Heart left ventricle (tissue), 16 donors: ENCODE measurements around the gene EXOC4. TPM values are rescaled to one million over a fixed set of nuclear protein-coding genes. Genes with fewer than 3 reads are reported as not detected.

ENCODE experiments used
- ATAC-seq, 4 donors: fragments of 200-7000 bp; cut with Tn5 transposase; one replicate each; pipeline ENCODE4 v1.9.1; 2020 to 2022; ENCODE audit warnings: moderate library complexity in 4 of 4, mild to moderate bottlenecking in 3 of 4, moderate number of reproducible peaks in 1 of 4
- DNase-seq, 5 donors: peaks; one replicate each; pipeline ENCODE4 v3.0.0-alpha.2; 2020
- H3K27ac ChIP-seq, 12 donors: fragments of 200-600 bp; sonication (generic) in 4 of 12; one replicate each; pipeline versions ENCODE4 v1.5.0 to v1.8.0; 2016 to 2022; ENCODE audit warnings: mild to moderate bottlenecking in 2 of 12
- H3K27me3 ChIP-seq, 9 donors: fragments of 200-600 bp; sonication (generic) in 2 of 9; one replicate each; pipeline versions ENCODE4 v1.5.1 to v1.8.0; 2016 to 2022; ENCODE audit warnings: mild to moderate bottlenecking in 3 of 9
- H3K36me3 ChIP-seq, 9 donors: fragments of 200-600 bp; sonication (generic) in 2 of 9; one replicate each; pipeline versions ENCODE4 v1.5.0 to v1.8.0; 2018 to 2022; ENCODE audit warnings: mild to moderate bottlenecking in 2 of 9
- H3K4me1 ChIP-seq, 12 donors: fragments of 200-600 bp; sonication (generic) in 4 of 12; one replicate each; pipeline versions ENCODE4 v1.5.0 to v1.8.0; 2016 to 2022; ENCODE audit warnings: mild to moderate bottlenecking in 3 of 12
- H3K4me3 ChIP-seq, 12 donors: fragments of 200-600 bp; sonication (generic) in 4 of 12; one replicate each; pipeline versions ENCODE4 v1.5.0 to v1.8.0; 2017 to 2022; ENCODE audit warnings: mild to moderate bottlenecking in 9 of 12, moderate library complexity in 4 of 12
- H3K9me3 ChIP-seq, 12 donors: fragments of 200-600 bp; sonication (generic) in 4 of 12; one replicate each; pipeline versions ENCODE4 v1.5.0 to v1.8.0; 2016 to 2022; ENCODE audit warnings: mild to moderate bottlenecking in 1 of 12
- POLR2A ChIP-seq, 2 donors: fragments of 450-650 bp; IDR thresholded peaks; one replicate each; pipeline ENCODE4 v1.6.1; 2017; ENCODE audit warnings: antibody characterized with exemption in 2 of 2, mild to moderate bottlenecking in 2 of 2, moderate library complexity in 2 of 2
- WGBS, 4 donors: extraction: QIAGEN DNeasy Blood & Tissue Kit in 2 of 4; methylation state at CpG; one replicate each; pipeline versions ENCODE4 v1.1.5 to v1.1.7; 2013 to 2018; 5-methylcytosine and 5-hydroxymethylcytosine counted together
- intact Hi-C, 10 donors: fragments of 100-400 bp; cut with DNase I; formaldehyde crosslinking; loops; one replicate each; pipeline versions ENCODE4 v1.11.1 to v1.14.2; 2022
- polyA plus RNA-seq, 2 donors: library from polyadenylated mRNA; stranded (reverse); fragments of 200-250 nt; gene quantifications; one replicate each; pipeline ENCODE4 v1.2.3, GENCODE V29; 2013
- total RNA-seq, 9 donors: library from RNA; depleted of rRNA in 2 of 9; stranded (reverse); fragments of >200 nt in 2 of 9; fragmentation: NEBNext Ultra II Directional in 3 of 9; extraction: Animal tissue kit (Norgen Biotek cat#: 25700) in 3 of 9; gene quantifications; one replicate each; pipeline versions ENCODE4 v1.1.0 to v1.2.4, GENCODE V29; 2016 to 2023
- TF ChIP-seq, protein P1 (sequence below), 12 donors: fragments of 200-600 bp; sonication (generic) in 4 of 12; IDR thresholded peaks; one replicate each; pipeline versions ENCODE4 v1.5.0 to v1.8.0; 2018 to 2022; ENCODE audit warnings: antibody characterized with exemption in 12 of 12, mild to moderate bottlenecking in 5 of 12
- donor health status: ischemic (EF 13 %, LVEDD 7.1; RV severe dilation, severe dysfunction).
- donor health status: healthy with polysubstance abuse.
- donor health status: DM: no; HTN: yes; CAD: no.
- donor health status: DM: no; HTN: no; CAD: no.
- donor health status: ischemic (EF 25% LVEDD 6.9; RV normal size, moderate dysfunction).
- donor health status: ischemic (EF 25% LVEDD 5.7; RV mildly dilated, moderate dysfunction).
- donor health status: healthy.
- donor health status: DM: yes; HTN: yes; CAD: no.
- donor health status: ischemic (EF 35%, LVEDD 5.7; RV mildly dilated, moderate dysfunction).
- donor health status: nonischemic (EF 11% LVEDD 7.7; RV severe dilation, severe dysfunction).
- donor health status: DM: yes; HTN: yes; CAD: no.
- donor health status: PGD.
- donor health status: ischemic (EF 29% LVEDD 5.4; RV normal size, mild dysfunction).
- donor health status: nonischemic (EF 23%, LVEDD 6.1; RV moderate dilation, normal function).

EXOC4 gene
- total and polyA plus RNA-seq, 11 donors = 8.8 to 61.2 (median 33.8) TPM

GRCh38 chr7:133650487-133651300 lies 397.8 kb downstream of the EXOC4 start:
- Histone ChIP-seq H3K4me3 (no peak overlapping the region), H3K4me1 (peaks cover 0 to 20% (median 0%) of the 10 kb centered on the region in 12 donors), H3K36me3 (no peaks in the 10 kb centered on the region), H3K27me3 (no peaks in the 10 kb centered on the region), H3K27ac (no peak overlapping the region), H3K9me3 (no peaks in the 10 kb centered on the region)
- DNase-seq = no peak
- TF ChIP-seq, protein P1, sequence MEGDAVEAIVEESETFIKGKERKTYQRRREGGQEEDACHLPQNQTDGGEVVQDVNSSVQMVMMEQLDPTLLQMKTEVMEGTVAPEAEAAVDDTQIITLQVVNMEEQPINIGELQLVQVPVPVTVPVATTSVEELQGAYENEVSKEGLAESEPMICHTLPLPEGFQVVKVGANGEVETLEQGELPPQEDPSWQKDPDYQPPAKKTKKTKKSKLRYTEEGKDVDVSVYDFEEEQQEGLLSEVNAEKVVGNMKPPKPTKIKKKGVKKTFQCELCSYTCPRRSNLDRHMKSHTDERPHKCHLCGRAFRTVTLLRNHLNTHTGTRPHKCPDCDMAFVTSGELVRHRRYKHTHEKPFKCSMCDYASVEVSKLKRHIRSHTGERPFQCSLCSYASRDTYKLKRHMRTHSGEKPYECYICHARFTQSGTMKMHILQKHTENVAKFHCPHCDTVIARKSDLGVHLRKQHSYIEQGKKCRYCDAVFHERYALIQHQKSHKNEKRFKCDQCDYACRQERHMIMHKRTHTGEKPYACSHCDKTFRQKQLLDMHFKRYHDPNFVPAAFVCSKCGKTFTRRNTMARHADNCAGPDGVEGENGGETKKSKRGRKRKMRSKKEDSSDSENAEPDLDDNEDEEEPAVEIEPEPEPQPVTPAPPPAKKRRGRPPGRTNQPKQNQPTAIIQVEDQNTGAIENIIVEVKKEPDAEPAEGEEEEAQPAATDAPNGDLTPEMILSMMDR (IDR thresholded peaks at IDR 0.05) = no peak
- TF ChIP-seq POLR2A (IDR thresholded peaks at IDR 0.05) = no peak
- WGBS, 4 donors = 81 to 90% (median 89%) methylated on average over 5 of the region's 5 CpGs
- ATAC-seq = no peak
- intact Hi-C loops = no loop called here

- Histone ChIP-seq H3K9me3 (no peaks in the 10 kb centered on the region), H3K4me3 (no peak overlapping the region), H3K27me3 (no peaks in the 10 kb centered on the region), H3K4me1 (peaks cover 0 to 3% (median 0%) of the 10 kb centered on the region in 12 donors), H3K36me3 (no peaks in the 10 kb centered on the region), H3K27ac (no peak overlapping the region)
- ATAC-seq (no peak), DNase-seq (no peak)
- intact Hi-C loops = no loop called here
- TF ChIP-seq POLR2A (IDR thresholded peaks at IDR 0.05) = no peak
- TF ChIP-seq, protein P1 (IDR thresholded peaks at IDR 0.05) = no peak
- WGBS, 4 donors = 77 to 90% (median 81%) methylated on average over 3 of the region's 3 CpGs
Measured at GRCh38 chr7:133652547-133652946, 399.7 kb downstream of the EXOC4 start.

GRCh38 chr7:133654547-133654946 lies 401.7 kb downstream of the EXOC4 start:
- H3K4me1 ChIP-seq = peaks cover 0 to 3% (median 0%) of the 10 kb centered on the region in 12 donors
- no peaks in the 10 kb centered on the region for H3K9me3 ChIP-seq
- no peak for ATAC-seq
- no peak for TF ChIP-seq POLR2A (IDR thresholded peaks at IDR 0.05)
- TF ChIP-seq, protein P1 (IDR thresholded peaks at IDR 0.05) = no peak
- WGBS, 4 donors = 96 to 99% (median 98%) methylated on average over 4 of the region's 4 CpGs
- no peak overlapping the region for H3K27ac ChIP-seq
- intact Hi-C loops = no loop called here
- H3K36me3 ChIP-seq = no peaks in the 10 kb centered on the region
- no peak overlapping the region for H3K4me3 ChIP-seq
- H3K27me3 ChIP-seq = no peaks in the 10 kb centered on the region
- DNase-seq = no peak

DNA sequence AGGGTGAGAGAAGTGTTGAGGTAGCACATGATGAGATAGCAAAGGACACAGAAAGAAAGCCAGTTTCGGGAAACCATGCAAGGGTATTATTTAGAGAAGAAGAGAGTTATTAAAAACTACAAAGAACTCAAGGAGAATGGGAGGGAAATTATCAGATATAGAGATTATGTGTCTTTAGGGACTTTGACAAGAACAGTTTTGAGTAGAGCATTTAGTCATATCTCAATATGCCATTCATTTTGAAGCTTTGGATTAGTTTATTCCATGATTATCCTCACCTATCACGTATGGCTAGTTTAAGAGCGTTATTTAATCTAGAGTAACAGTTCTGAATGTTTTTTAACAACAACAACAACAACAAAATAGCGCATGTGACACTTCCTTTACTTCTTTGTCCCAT lies 409.4 kb downstream of the EXOC4 start:
- TF ChIP-seq, protein P1 (IDR thresholded peaks at IDR 0.05) = no peak
- TF ChIP-seq POLR2A (IDR thresholded peaks at IDR 0.05) = no peak

More for the DNA sequence above, 409.4 kb downstream of the EXOC4 start:
- H3K27me3 ChIP-seq = no peaks in the 10 kb centered on the region
- DNase-seq (no peak), ATAC-seq (no peak)
- H3K9me3 ChIP-seq = no peaks in the 10 kb centered on the region
- WGBS, 4 donors = 95 to 97% (median 97%) methylated on average over 4 of the region's 4 CpGs
- H3K4me1 ChIP-seq = peaks cover 0 to 7% (median 0%) of the 10 kb centered on the region in 12 donors
- H3K4me3 ChIP-seq = no peak overlapping the region
- H3K27ac ChIP-seq = no peak overlapping the region
- intact Hi-C loops = no loop called here
- no peaks in the 10 kb centered on the region for H3K36me3 ChIP-seq
